Uterus (tissue), 4 donors: ENCODE data around the gene RANBP3. TPM values are rescaled to one million over a fixed set of nuclear protein-coding genes. Genes with fewer than 3 reads are reported as not detected.

Source experiments
- DNase-seq, 2 donors: peaks; one replicate each; pipeline ENCODE4 v3.0.0-alpha.2; 2019 to 2020
- H3K27ac ChIP-seq, 2 donors: fragments of 200-600 bp; sonication (generic); 1 replicate in 1 of 2; 2 replicates in 1 of 2; pipeline ENCODE4 v1.5.1; 2016 to 2018
- H3K27me3 ChIP-seq, 2 donors: fragments of 200-600 bp; sonication (generic); one replicate each; pipeline ENCODE4 v1.5.1; 2018 to 2019; ENCODE audit warnings: control low read depth in 1 of 2
- H3K36me3 ChIP-seq, 2 donors: fragments of 200-600 bp; sonication (generic); one replicate each; pipeline ENCODE4 v1.5.1; 2019; ENCODE audit warnings: control low read depth in 1 of 2
- H3K4me1 ChIP-seq, 2 donors: fragments of 200-600 bp; sonication (generic); one replicate each; pipeline ENCODE4 v1.5.1; 2018 to 2019; ENCODE audit warnings: control low read depth in 1 of 2
- H3K4me3 ChIP-seq, 2 donors: fragments of 200-600 bp; sonication (generic); 1 replicate in 1 of 2; 2 replicates in 1 of 2; pipeline ENCODE4 v1.5.1; 2018 to 2019; ENCODE audit warnings: mild to moderate bottlenecking in 1 of 2
- H3K9me3 ChIP-seq, 2 donors: fragments of 200-600 bp; sonication (generic); one replicate each; pipeline ENCODE4 v1.5.1; 2019; ENCODE audit warnings: control low read depth in 1 of 2
- CTCF ChIP-seq, 4 experiments: fragments of 200-600 bp in 2 of 4; fragments of 450-650 bp in 2 of 4; sonication (generic) in 2 of 4; IDR thresholded peaks; one replicate each; pipeline ENCODE4 v1.5.1; 2016 to 2019; ENCODE audit warnings: antibody characterized with exemption in 4 of 4, mild to moderate bottlenecking in 2 of 4, moderate library complexity in 1 of 4
- POLR2A ChIP-seq, 2 donors: fragments of 450-650 bp; IDR thresholded peaks; one replicate each; pipeline ENCODE4 v1.6.1; 2016; ENCODE audit warnings: antibody characterized with exemption in 2 of 2, mild to moderate bottlenecking in 1 of 2, moderate library complexity in 1 of 2
- intact Hi-C: fragments of 100-400 bp; cut with DNase I; formaldehyde crosslinking; loops from one replicate; pipeline ENCODE4 v1.15.1; 2023; ENCODE audit warnings: low total_unique reads
- total RNA-seq, 4 donors: library from RNA; depleted of rRNA in 3 of 4; stranded (reverse); fragments of >200 nt in 3 of 4; gene quantifications; one replicate each; pipeline versions ENCODE4 v1.1.0 to v1.2.4, GENCODE V29; 2014 to 2023
- donor health status: DM: yes; HTN: yes; CAD: no.

Gene RANBP3
- total RNA-seq, 4 donors from 2014 or later = 40.9 to 98.1 (median 48.5) TPM

GRCh38 chr19:5976768-5977167 is 1.2 kb downstream of the RANBP3 start:
- H3K27ac ChIP-seq = peak overlapping the region in 1 of 2 donors; percentile 86
- no peaks in the 10 kb centered on the region for H3K36me3 ChIP-seq
- H3K9me3 ChIP-seq = no peaks in the 10 kb centered on the region
- DNase-seq = no peak
- peaks cover 10 to 15% of the 10 kb centered on the region in 2 donors for H3K4me1 ChIP-seq
- intact Hi-C loops = no loop called here
- TF ChIP-seq CTCF (IDR thresholded peaks at IDR 0.05) = no peak
- no peak for TF ChIP-seq POLR2A (IDR thresholded peaks at IDR 0.05)
- no peaks in the 10 kb centered on the region for H3K27me3 ChIP-seq
- peak overlapping the region; percentile 93 to 96 for H3K4me3 ChIP-seq

GRCh38 chr19:5975388-5975728 is 2.6 kb downstream of the RANBP3 start:
- no peak overlapping the region for H3K4me3 ChIP-seq
- intact Hi-C loops = no loop called here
- H3K27me3 ChIP-seq = no peaks in the 10 kb centered on the region
- H3K27ac ChIP-seq = no peak overlapping the region
- TF ChIP-seq CTCF (IDR thresholded peaks at IDR 0.05) (no peak), POLR2A (IDR thresholded peaks at IDR 0.05) (no peak)
- H3K9me3 ChIP-seq = no peaks in the 10 kb centered on the region
- DNase-seq = no peak
- peaks cover 10 to 15% of the 10 kb centered on the region in 2 donors for H3K4me1 ChIP-seq
- H3K36me3 ChIP-seq = no peaks in the 10 kb centered on the region

GRCh38 chr19:5974721-5975387 is 3.1 kb downstream of the RANBP3 start:
- intact Hi-C loops = no loop called here

GRCh38 chr19:5973867-5974635 is 3.9 kb downstream of the RANBP3 start:
- TF ChIP-seq POLR2A (IDR thresholded peaks at IDR 0.05) = no peak
- TF ChIP-seq CTCF (IDR thresholded peaks at IDR 0.05) = no peak
- no peaks in the 10 kb centered on the region for H3K9me3 ChIP-seq
- H3K27ac ChIP-seq = no peak overlapping the region
- intact Hi-C loops = no loop called here
- DNase-seq = no peak
- H3K4me1 ChIP-seq = peaks cover 10 to 13% of the 10 kb centered on the region in 2 donors
- no peaks in the 10 kb centered on the region for H3K27me3 ChIP-seq
- H3K36me3 ChIP-seq = no peaks in the 10 kb centered on the region
- no peak overlapping the region for H3K4me3 ChIP-seq

More at GRCh38 chr19:5974721-5975387, 3.1 kb downstream of the RANBP3 start:
- Histone ChIP-seq H3K36me3 (no peaks in the 10 kb centered on the region), H3K9me3 (no peaks in the 10 kb centered on the region), H3K4me1 (peaks cover 10 to 15% of the 10 kb centered on the region in 2 donors), H3K4me3 (no peak overlapping the region), H3K27ac (no peak overlapping the region), H3K27me3 (no peaks in the 10 kb centered on the region)
- no peak for DNase-seq
- TF ChIP-seq CTCF (IDR thresholded peaks at IDR 0.05) = no peak
- TF ChIP-seq POLR2A (IDR thresholded peaks at IDR 0.05) = no peak

GRCh38 chr19:5973376-5973775 is 4.6 kb downstream of the RANBP3 start:
- no peak overlapping the region for H3K27ac ChIP-seq
- H3K9me3 ChIP-seq = no peaks in the 10 kb centered on the region
- intact Hi-C loops = no loop called here
- no peaks in the 10 kb centered on the region for H3K27me3 ChIP-seq
- DNase-seq = no peak
- H3K4me1 ChIP-seq = peaks cover 10 to 11% of the 10 kb centered on the region in 2 donors
- TF ChIP-seq POLR2A (IDR thresholded peaks at IDR 0.05) (no peak), CTCF (IDR thresholded peaks at IDR 0.05) (no peak)
- no peaks in the 10 kb centered on the region for H3K36me3 ChIP-seq
- no peak overlapping the region for H3K4me3 ChIP-seq
